NCI-H82 (cell line): ENCODE measurements around the gene VKORC1L1.
"Not testable (repeated sequence)": the region's sequence is repeated elsewhere in the genome, so short reads cannot be mapped to it uniquely, and the experiment has no call there.

Source experiments
- DNase-seq: peaks from one replicate; lab custom pipeline; 2025; lab: John Stamatoyannopoulos, UW

The VKORC1L1 gene

DNA sequence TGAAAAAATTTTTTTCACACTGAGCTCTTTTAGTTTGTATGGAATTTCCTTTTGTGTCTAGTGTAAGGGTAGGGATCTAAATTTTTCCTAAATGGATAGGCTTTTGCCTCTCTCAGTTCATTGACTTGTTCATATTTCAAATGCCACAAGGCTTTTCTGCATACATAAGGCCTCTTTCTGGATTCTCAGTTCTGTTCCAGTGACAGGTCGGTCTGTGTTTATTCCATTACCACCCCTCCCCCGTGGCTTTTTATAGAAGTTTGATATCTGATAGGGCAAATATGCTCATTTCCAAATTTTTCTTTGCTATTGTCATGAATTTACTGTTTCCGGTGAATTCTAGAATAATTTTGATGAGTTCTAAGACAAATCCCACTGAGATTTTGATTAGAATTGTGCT, 12.7 kb downstream of the VKORC1L1 start:
- DNase-seq, result not testable (repeated sequence)

DNA sequence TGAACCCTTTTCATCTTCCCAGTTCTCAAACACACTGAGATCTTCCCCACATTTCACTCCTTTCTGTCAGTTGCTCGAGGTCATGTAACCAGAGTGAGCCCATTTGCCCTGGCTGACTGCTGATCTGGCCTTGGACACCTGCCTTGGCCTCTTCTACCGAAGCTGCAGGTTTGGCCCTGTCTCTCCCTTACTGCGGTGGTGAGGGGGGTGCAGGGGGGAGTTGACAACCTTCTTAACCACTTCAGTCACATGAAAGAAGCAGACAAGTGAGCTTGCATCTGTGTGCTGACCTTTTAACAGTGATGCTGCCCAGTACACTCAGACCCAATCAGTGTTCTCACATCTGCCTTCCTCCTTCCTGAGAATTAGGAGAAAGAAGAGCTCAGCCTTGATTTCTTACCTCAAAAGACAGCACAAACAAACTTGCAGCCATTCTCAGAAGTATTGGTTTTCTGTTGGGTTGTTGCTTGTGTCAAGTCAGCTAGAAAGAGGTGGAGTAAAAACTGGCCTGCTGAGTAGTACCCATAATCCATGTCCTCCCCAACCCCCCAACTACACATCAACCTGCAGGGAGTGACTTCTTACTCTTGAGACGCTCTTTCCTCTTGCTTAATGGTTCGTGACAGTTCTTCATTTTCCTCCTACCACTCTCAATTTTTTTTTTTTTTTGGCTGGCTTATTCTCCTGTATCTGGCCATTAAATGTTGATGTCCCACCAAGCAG, 15.7 kb downstream of the VKORC1L1 start:
- DNase-seq, result not testable (repeated sequence)

DNA sequence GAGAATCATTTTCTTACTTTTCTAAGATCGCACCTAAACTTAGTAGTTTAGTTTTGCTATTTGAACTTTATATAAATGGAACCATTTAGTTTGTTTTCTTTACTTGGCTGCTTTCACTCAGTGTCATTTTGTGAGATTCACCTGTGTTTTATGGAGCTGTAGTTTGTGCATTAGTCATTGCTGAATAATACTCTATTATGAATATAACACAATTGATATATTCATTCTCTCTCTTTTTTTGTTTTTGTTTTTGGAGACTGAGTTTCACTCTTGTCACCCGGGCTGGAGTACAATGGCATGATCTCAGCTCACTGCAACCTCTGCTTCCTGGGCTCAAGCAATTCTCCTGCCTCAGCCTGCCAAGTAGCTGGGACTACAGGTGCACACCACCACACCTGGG, 16.8 kb downstream of the VKORC1L1 start:
- DNase-seq, result not testable (repeated sequence)

DNA sequence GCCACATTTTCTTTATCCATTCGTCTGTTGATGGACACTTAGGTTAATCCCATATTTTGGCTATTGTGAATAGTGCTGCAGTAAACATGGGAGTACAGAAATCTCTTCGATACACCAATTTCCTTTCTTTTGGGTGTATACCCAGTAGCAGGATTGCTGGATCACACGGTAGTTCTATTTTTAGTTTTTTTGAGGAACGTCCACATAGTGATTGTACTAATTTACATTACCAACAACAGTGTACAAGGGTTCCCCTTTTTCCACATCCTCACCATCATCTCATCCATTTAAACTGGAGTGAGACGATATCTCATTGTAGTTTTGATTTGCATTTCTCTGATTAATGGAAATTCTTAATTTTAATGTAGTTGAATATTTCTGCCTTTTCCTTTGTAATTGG, 19.3 kb downstream of the VKORC1L1 start:
- no peak for DNase-seq

DNA sequence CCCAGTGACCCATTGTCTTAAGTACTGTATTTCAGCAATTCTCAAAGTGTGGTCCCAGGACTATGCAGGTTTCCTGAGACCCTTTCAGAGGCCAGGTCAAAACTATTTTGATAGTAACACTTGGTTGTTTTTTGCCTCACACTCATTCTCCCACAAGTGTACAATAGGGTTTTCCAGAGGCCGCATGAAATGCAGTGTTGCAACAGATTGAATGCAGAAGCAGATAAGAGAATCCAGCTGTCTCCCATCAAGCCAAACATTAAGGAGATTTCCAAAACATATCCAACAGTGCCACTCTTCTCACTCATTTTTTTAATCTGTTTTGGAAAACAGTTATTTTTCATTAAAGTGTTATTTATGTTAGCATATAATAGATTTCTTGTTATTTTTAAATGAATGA, 20.0 kb downstream of the VKORC1L1 start:
- DNase-seq, result no peak

- no peak for DNase-seq
Observed at GRCh38 chr7:65896279-65896870, 23.5 kb downstream of the VKORC1L1 start.

- not testable (repeated sequence) for DNase-seq
Observed at GRCh38 chr7:65897289-65897688, 24.4 kb downstream of the VKORC1L1 start.

DNA sequence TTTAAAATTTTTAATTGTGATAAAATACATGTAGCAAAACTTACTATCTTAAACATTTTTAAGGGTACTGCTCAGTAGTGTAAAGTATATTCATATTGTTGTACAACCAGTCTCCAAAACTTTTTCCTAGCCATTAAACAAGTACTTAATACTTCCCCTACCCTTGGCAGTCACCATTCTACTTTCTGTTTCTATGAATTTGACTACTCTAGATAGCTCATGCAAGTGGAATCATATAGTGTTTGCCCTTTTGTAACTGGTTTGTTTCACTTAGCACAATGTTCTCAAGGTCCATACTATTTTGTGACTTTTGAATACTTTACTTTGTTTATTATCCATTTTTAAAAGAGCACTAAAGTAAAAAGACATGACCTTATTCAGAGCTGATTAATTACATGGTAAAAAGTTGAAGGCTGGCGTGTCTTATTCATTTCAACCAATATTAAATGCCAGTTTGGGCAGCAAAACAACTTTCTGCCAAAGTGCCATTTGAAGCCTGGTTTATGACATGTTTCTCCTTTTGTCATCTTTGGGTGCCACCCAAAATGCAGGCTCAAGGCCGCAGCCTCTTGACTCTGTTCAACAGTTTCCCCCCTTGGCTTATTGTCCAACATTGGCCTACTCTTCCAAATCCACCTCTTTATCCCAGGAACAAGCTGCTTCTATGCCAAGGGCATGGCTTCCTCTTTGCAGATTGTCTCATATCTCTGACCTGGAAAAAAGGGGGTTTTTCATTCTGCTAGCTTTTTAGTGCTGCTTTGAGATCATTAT, 26.0 kb downstream of the VKORC1L1 start:
- DNase-seq, result not testable (repeated sequence)

DNA sequence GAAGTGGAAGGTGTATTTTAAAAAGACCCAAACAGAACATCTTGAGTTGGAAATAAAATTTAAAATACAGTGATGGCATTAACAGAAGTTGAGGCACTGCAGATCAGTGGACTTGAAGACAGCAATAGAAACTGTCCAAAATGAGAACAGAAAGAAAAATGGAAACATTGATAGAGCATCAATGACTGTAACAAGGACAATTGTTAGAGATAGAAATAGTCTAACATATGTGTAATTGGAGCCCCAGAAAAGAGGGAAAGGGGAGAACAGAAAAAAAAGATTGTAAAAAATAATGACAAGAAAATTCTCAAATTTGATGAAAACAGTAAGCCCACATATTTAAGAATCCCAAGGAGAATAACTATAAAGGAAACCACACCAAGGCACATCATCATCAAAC, 29.4 kb downstream of the VKORC1L1 start:
- DNase-seq, result no peak

DNA sequence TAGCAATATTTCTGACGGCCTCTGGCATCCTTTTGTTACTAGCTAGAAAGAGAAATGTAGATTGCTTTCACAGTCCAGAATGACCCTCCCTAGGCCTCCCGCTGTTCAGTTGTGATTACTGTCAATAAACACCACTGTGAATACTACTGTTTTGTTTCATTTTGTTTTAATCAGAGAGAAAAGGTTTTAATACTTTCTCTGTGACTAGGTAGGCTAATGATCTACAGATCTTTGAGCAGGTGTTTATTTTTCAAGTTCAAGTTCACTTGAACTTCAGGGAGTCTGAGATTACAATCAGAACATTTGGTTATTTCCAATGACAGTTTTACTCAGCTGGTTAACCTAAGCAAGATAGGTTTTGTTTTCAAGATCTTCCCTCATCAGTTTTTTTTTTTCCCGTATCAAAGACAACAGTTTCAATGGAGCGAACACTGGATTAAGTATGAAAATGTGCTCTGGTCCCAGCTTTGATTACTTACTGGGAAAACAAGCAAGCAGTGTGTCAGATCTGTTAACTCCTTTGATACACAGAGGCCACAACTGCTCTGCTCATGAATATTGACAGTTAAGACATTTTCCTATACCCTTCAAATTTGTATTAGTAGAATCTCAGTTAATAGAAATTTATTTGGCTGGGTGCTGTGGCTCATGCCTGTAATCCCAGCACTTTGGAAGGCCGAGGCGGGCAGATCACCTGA, 34.8 kb downstream of the VKORC1L1 start:
- DNase-seq, result no peak

- no peak for DNase-seq
Observed at GRCh38 chr7:65910237-65910636, 37.4 kb downstream of the VKORC1L1 start.

DNA sequence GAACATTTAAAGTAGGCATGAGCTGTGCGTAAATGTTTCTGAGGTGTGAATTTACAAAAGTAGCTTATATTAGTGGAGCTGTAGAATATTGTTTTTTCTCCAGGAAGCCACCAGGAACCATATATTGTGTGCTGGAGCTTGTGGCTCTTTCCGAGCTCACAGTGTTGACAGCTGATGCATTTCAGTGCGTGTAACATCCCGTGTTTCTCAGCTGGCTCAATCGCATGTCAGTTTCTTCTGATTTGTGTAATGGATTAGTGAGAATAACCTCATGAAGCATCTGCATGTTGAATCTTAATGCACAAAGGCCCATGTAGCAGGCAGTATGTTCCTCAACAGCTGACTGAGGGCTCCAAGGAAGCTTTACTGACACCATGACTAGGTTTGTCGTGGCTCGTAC, 39.4 kb downstream of the VKORC1L1 start:
- DNase-seq, result peak; percentile 9

GRCh38 chr7:65915921-65916657, 43.2 kb downstream of the VKORC1L1 start:
- DNase-seq, result no peak

- DNase-seq, result no peak
Observed at GRCh38 chr7:65923316-65923715, 50.4 kb downstream of the VKORC1L1 start.

- no peak for DNase-seq
Observed at GRCh38 chr7:65924193-65924592, 51.3 kb downstream of the VKORC1L1 start.

DNA sequence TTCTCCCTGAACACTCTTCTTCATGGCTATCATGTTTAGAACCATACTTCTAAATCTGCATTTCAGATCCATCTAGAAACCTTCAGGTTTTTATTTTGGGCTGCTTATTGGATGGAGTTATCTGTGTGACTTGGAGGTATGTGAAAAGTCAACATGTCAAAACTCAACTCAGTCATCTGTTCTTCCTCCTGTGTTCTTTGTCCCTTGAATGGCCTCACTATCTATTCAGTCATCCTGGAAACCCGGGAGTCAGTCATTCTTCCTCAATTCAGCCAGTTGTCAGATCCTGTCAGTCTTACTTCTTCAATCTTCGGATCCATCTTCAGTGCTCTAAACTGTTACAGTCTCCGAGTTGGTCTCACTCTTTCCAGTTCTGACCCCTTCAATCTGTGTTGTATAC, 52.2 kb downstream of the VKORC1L1 start:
- DNase-seq, result no peak

GRCh38 chr7:65926588-65926987, 53.7 kb downstream of the VKORC1L1 start:
- DNase-seq, result no peak

DNA sequence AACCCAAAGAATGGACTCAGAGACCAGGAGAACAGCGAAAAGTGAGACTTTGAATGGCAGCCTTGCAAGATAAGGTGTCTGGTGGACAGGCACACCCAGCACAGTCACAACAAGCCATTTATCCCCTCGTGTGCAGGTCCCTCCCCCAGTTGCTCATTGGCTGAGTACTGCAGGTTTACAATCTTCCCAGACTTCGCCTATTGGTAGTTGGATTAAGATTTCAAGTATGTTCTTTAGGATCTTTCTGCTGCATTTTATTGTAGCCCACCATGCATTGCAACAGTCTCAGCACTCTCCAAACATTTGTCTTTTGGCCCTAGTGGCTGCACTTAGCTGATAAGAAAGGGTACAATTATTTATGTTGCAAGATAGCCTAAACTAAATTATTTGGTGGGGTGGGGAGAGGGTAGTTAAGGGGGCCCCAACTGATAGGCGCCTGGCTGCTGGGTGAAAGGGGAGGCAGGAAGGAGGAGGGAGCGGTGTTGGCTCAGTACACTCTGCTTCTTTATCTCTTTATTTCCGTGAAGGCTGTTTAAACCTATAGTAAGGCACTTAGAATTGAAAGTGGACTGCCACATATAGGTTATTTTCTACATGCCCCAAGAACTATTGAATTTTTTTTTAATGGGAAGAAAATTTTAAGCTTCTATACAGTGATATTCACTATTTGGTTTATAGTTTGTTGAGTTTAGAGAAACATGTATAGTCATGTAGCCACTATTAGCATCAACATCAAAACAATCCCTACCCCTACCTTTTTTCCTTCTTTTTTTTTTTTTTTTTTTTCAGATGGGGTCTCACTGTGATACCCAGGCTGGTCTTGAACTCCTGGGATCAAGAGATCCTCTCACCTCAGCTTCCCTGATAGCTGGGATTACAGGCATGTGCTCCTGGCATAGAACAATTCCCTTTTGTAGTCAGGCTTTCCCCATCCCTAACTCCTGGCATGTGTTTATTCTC, 54.9 kb downstream of the VKORC1L1 start:
- DNase-seq, result peak; percentile 34

DNA sequence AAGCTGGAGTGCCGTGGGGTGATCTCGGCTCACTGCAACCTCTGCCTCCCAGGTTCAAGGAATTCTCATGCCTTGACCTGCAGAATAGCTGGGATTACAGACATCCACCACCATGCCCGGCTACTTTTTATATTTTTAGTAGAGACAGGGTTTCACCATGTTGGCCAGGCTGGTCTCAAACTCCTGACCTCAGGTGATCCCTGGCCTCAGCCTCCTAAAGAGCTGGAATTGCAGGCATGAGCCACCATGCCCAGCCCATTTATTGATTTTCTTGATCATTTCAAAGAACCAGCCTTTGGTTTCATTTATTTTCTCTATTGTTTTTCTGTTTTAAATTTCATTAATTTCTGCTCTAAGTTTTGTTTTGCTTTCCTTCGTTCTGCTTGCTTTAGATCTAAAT, 58.8 kb downstream of the VKORC1L1 start:
- DNase-seq, result no peak

DNA sequence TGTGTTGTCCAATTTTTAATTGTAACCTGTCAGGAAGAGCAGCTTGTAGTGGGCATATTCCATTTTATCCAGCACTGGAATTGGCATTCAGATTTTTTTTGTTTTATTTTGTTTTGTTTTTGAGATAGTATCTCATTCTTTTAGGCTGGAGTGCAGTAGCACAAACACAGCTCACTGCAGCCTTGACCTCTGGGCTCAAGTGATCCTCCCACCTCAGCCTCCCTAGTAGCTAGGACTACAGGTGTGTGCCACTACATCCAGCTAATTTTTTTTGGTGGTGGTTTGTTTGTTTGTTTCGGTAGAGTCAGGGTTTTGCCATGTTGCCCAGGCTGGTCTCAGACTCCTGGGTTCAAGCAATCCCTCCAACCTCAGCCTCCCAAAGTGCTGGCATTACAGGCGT, 64.4 kb downstream of the VKORC1L1 start:
- no peak for DNase-seq
